Panc1 (cell line): ENCODE measurements around the gene PTPRO. TPM values are rescaled to one million over a fixed set of nuclear protein-coding genes. Genes with fewer than 3 reads are reported as not detected.

ENCODE experiments used
- ATAC-seq: fragments of 200-7000 bp; cut with Tn5 transposase; 2 replicates; pipeline ENCODE4 v1.9.1; 2020; ENCODE audit warnings: mild to moderate bottlenecking, moderate library complexity
- BruUV-seq: library from RNA; stranded (reverse); fragments of 400-500 nt; replicated peaks from 2 replicates; lab custom pipeline; 2021; lab: Mats Ljungman, UMichigan
- CTCF ChIA-PET: fragments of 300-600 bp; sonication (Branson Sonifier 250); formaldehyde crosslinking; loops from one replicate; lab custom pipeline; 2022; ENCODE audit warnings: antibody characterized with exemption; lab: Charles Lee
- POLR2A ChIA-PET: fragments of 300-600 bp; sonication (Branson Sonifier 250); formaldehyde crosslinking; loops from one replicate; lab custom pipeline; 2022; ENCODE audit warnings: antibody characterized with exemption; lab: Charles Lee
- DNase-seq: peaks from one replicate; pipeline ENCODE4 v3.0.0-alpha.2; 2010; ENCODE audit warnings: low read depth, low spot score
- H3K27ac ChIP-seq: 2 replicates; pipeline ENCODE4 v1.5.1; 2011; ENCODE audit warnings: mild to moderate bottlenecking, low read length, inconsistent platforms
- H3K27me3 ChIP-seq: fragments of 200-500 bp; sonication (Bioruptor generic); 2 replicates; pipeline ENCODE4 v1.6.0; 2014; ENCODE audit warnings: low read length, inconsistent platforms; ENCODE audit not compliant: control insufficient read depth, insufficient read depth
- H3K36me3 ChIP-seq: fragments of 200-500 bp; sonication (Bioruptor generic); 2 replicates; pipeline ENCODE4 v1.5.1; 2014; ENCODE audit warnings: inconsistent platforms, mild to moderate bottlenecking, low read length, moderate library complexity; ENCODE audit not compliant: control insufficient read depth, insufficient read depth
- H3K4me1 ChIP-seq: 2 replicates; pipeline ENCODE4 v1.5.1; 2011; ENCODE audit warnings: inconsistent platforms, mild to moderate bottlenecking, low read length, moderate library complexity; ENCODE audit not compliant: control insufficient read depth, insufficient read depth
- H3K4me3 ChIP-seq, 2 experiments: 2 replicates each; pipeline ENCODE4 v1.5.1; 2011 to 2012; ENCODE audit warnings: low read depth in 2 of 2, low read length in 2 of 2, mild to moderate bottlenecking in 2 of 2, inconsistent platforms in 1 of 2, moderate library complexity in 1 of 2
- H3K9me3 ChIP-seq: fragments of 200-500 bp; sonication (Bioruptor generic); 2 replicates; pipeline ENCODE4 v1.5.1; 2014; ENCODE audit warnings: low read depth, mild to moderate bottlenecking, inconsistent platforms, low read length, moderate library complexity; ENCODE audit not compliant: control insufficient read depth, insufficient read depth
- CTCF ChIP-seq: fragments of 450-650 bp; IDR thresholded peaks from 2 replicates; pipeline ENCODE4 v1.5.1; 2017; ENCODE audit warnings: mild to moderate bottlenecking
- POLR2AphosphoS5 ChIP-seq: IDR thresholded peaks from 2 replicates; pipeline ENCODE4 v1.6.1; 2012; ENCODE audit warnings: mild to moderate bottlenecking, low read depth, low read length, moderate library complexity
- REST ChIP-seq, 2 experiments: IDR thresholded peaks; 2 replicates each; pipeline ENCODE4 v1.6.1; 2011 to 2012; ENCODE audit warnings: low read depth in 2 of 2, control low read depth in 1 of 2, low read length in 1 of 2, mild to moderate bottlenecking in 1 of 2, moderate library complexity in 1 of 2; ENCODE audit not compliant: insufficient read depth in 1 of 2
- SIN3A ChIP-seq: IDR thresholded peaks from 2 replicates; pipeline ENCODE4 v1.6.1; 2012; ENCODE audit warnings: low read depth, mild to moderate bottlenecking, low read length, moderate library complexity, borderline replicate concordance; ENCODE audit not compliant: insufficient read depth
- TCF7L2 ChIP-seq: IDR thresholded peaks from 2 replicates; pipeline ENCODE4 v1.6.1; 2011; ENCODE audit warnings: mild to moderate bottlenecking, low read depth, low read length, inconsistent platforms
- in situ Hi-C: cut with HindIII; loops from 2 replicates; pipeline ENCODE4 v1.10.0; 2016; ENCODE audit warnings: low sequenced_read_pairs, low pct_unique_long_range_greater_than_20kb
- intact Hi-C: fragments of 100-400 bp; cut with micrococcal nuclease; formaldehyde crosslinking; loops from one replicate; pipeline ENCODE4 v1.10.0; 2022; ENCODE audit not compliant: unreplicated experiment
- total RNA-seq: library from RNA; stranded (reverse); gene quantifications from one replicate; pipeline ENCODE4 v1.2.1, GENCODE V29; 2021; ENCODE audit not compliant: unreplicated experiment

The PTPRO gene
- total RNA-seq, 1 experiment from 2014 or later: not detected

GRCh38 chr12:15538881-15539280, 216.6 kb downstream of the PTPRO start:
- TF ChIP-seq TCF7L2 (no peak), REST (IDR thresholded peaks at IDR 0.05; ENCODE audit: insufficient read depth in 1 of 2, low read depth in 2 of 2, low read length in 1 of 2) (no peak)
- Histone ChIP-seq H3K9me3 (no peaks in the 10 kb centered on the region), H3K4me3 (no peak overlapping the region), H3K36me3 (no peaks in the 10 kb centered on the region), H3K4me1 (no peaks in the 10 kb centered on the region), H3K27me3 (no peaks in the 10 kb centered on the region), H3K27ac (no peak overlapping the region)
- ATAC-seq (no peak), DNase-seq (no peak)
- in situ Hi-C loops: no loop called here
- ChIA-PET POLR2A (no interaction called here), CTCF (no interaction called here)
- BruUV-seq: no TSS peak
- intact Hi-C loops: no loop called here

- CTCF ChIA-PET: no interaction called here
- Histone ChIP-seq H3K36me3 (no peaks in the 10 kb centered on the region), H3K27me3 (no peaks in the 10 kb centered on the region), H3K9me3 (no peaks in the 10 kb centered on the region), H3K27ac (no peak overlapping the region), H3K4me1 (no peaks in the 10 kb centered on the region), H3K4me3 (no peak overlapping the region)
- in situ Hi-C loops: no loop called here
- TF ChIP-seq TCF7L2 (no peak), REST (IDR thresholded peaks at IDR 0.05; ENCODE audit: insufficient read depth in 1 of 2, low read depth in 2 of 2, low read length in 1 of 2) (no peak), CTCF (no peak), POLR2AphosphoS5 (no peak), SIN3A (no peak)
- no TSS peak for BruUV-seq
- intact Hi-C loops: no loop called here
- no peak for DNase-seq
- POLR2A ChIA-PET: no interaction called here
- ATAC-seq: no peak
Measured at GRCh38 chr12:15540005-15540404, 217.7 kb downstream of the PTPRO start.
